Medulla oblongata (tissue), 1 donor: ENCODE data around the gene LRP10.
"Not testable (repeated sequence)": the region's sequence is repeated elsewhere in the genome, so short reads cannot be mapped to it uniquely, and the experiment has no call there.

Experiments used
- DNase-seq: peaks from one replicate; pipeline ENCODE4 v3.0.0-alpha.2; 2015; ENCODE audit errors: extremely low spot score

LRP10 gene

GRCh38 chr14:22843123-22843925 is 28.2 kb upstream of the LRP10 start:
- DNase-seq = no peak

GRCh38 chr14:22844221-22845102 is 27.1 kb upstream of the LRP10 start:
- DNase-seq = no peak

DNA sequence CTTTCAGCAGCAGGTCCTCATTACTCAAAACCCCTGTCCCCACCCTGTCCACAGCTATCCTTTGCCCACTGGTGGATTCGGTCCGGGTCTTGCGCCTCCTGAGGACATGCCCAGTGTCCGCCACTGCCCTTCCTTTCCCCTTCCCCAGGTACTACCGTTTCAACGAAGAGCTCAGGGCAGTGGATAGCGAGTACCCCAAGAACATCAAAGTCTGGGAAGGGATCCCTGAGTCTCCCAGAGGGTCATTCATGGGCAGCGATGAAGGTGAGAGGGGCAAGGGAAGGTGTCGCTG is 26.5 kb upstream of the LRP10 start:
- DNase-seq = no peak

GRCh38 chr14:22845821-22846625 is 25.5 kb upstream of the LRP10 start:
- DNase-seq = no peak

GRCh38 chr14:22846811-22847307 is 24.7 kb upstream of the LRP10 start:
- no peak for DNase-seq

- peak; percentile 21 for DNase-seq
These were observed 23.7 kb upstream of the LRP10 start for GRCh38 chr14:22847661-22848341.

GRCh38 chr14:22848351-22849164 is 23.0 kb upstream of the LRP10 start:
- DNase-seq = peak; percentile 58

DNA sequence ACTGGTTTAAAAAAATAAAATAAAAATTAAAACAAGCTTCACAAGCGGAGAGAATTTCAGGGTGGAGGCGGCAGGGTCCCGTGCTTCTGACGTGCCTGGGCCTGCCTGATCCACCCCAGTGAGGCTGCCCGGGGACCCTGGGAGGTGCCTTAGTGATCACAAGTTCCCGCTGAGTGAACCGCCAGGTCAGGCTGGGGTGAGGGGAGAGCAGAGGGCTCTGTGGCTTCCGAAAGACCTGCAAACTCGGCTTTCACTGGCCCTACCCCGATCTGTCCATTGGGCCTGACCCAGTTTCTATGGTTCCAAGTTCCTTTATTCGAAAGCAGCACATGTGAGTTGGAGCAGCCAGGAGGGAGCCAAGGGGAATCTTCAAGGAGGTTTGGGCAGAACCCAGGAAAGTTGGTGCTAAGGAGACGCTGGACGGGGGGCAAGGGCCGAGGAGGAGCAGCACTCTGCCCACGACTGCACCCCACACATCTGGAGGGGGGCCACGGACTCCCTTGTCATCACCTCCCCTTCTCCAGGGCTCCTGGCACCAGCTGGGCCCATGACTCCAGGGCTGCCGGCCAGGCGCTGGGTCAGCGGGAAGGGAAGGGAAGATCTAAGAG is 22.2 kb upstream of the LRP10 start:
- peak; percentile 75 for DNase-seq

GRCh38 chr14:22850944-22851764 is 20.4 kb upstream of the LRP10 start:
- peak; percentile 86 for DNase-seq

- not testable (repeated sequence) for DNase-seq
These were observed 19.4 kb upstream of the LRP10 start for GRCh38 chr14:22852178-22852577.

DNA sequence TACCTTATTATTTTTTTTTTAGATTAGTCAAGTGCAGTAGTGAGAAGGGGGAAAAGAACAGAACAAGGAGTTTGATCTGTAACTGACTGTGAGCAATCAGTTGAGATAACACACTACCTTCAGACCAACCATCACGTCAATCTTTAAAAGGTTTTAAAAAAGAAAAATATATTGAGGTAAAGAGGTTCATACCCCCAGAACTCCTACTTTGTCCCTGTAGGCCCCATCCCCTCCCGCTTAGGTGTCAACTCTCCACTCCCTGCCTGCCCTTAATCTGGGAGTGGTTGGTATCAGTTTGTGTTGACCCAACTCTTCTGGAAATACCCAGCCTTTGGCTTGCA is 19.0 kb upstream of the LRP10 start:
- no peak for DNase-seq

GRCh38 chr14:22852940-22853767 is 18.4 kb upstream of the LRP10 start:
- DNase-seq = peak; percentile 90

DNA sequence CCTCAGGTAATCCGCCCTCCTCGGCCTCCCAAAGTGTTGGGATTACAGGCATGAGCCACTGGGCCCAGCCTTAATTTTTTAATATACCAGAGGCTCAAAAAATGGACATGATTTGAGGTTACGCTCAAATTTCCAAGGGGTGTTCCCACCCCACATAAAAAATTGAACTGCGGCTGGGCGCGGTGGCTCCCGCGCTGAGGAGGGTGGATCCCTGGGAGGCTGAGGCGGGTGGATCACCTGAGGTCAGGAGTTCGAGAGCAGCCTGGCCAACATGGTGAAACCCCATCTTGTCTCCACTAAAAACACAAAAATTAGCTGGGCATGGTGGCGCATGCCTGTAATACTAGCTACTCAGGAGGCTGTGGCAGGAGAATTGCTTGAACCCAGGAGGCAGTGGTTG is 17.2 kb upstream of the LRP10 start:
- DNase-seq = not testable (repeated sequence)

- no peak for DNase-seq
These were observed 16.4 kb upstream of the LRP10 start for GRCh38 chr14:22854963-22855724.

DNA sequence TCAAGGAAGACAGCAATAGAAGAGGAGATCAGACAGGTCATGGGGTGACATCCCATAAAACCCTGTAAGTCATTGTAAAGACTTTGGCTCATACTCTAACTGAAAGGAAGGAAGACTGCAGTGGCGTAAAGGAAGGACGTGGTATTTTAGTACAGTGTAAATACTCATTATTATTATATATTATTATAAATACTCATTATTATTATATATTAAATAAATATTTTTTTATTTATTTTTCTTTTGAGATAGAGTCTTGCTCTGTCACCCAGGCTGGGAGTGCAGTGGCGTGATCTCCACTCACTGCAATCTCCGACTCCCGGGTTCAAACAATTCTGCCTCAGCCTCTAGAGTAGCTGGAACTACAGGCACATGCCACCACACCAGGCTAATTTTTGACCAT is 15.1 kb upstream of the LRP10 start:
- DNase-seq = no peak

GRCh38 chr14:22860377-22860776 is 11.2 kb upstream of the LRP10 start:
- not testable (repeated sequence) for DNase-seq

GRCh38 chr14:22861651-22862050 is 9.9 kb upstream of the LRP10 start:
- no peak for DNase-seq

- no peak for DNase-seq
These were observed 6.6 kb upstream of the LRP10 start for GRCh38 chr14:22864979-22865378.
